Hypothalamus (tissue), 51 donors: ENCODE data around the gene COX17.

Experiments
- DNase-seq, 51 donors: peaks; one replicate each; lab custom pipeline; 2025; lab: John Stamatoyannopoulos, UW

Gene COX17

DNA sequence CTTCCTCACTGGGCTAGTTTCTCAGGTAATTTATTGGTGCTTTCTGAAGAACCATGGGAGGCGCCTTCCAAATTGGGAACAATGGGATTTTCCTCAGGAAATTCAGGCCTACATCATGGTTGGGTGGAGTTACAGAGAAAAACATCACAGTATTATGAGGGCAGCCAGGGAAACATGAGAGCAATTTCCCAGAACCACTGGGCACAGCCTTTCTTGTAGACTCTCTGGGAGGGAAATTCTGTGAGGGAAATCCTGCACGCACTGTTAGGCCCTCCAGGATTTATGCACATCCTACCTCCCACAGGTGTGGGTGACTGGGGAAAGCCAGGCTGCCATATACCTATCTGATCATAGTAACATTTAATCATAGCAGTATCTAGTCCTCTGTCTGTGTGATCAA, 30.0 kb downstream of the COX17 start:
- DNase-seq: no peak

DNA sequence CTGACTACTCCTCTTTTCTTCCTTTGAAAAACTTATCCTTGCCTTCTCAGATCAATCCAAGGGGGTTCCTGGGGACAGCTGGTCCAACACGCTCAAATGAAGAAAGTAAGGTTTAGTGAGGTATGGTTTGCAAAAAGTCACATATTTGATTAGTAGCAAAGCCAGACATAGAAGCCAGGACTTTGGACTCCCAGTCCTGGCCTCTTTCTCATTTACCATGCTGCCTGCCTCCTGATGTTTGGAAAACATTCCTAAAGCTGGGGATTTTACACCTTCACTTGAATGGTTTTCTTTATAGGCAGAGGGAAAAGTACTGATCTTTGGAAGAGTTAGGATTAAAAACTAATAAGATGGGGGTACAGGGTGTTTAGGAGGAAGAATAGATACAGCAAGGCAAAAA, 31.4 kb downstream of the COX17 start:
- no peak for DNase-seq

DNA sequence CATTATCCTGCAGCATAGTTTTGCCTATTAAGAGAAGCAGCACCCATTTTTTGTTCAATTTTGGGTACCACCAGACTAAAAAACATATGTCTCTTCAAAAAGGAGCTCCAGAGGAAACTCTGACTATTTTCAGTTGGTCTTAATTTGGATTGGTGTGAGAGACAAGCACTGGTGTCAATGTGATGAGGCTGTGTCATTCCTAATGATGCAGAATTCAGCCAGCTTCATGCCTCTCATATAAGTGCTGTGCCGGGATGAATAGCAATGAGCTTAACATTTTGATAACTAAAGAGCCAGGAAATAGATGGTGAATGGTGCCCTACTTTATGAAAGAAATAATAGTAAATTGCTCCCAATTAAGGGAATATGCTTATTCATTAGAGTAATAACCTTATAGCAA, 32.7 kb downstream of the COX17 start:
- no peak for DNase-seq

DNA sequence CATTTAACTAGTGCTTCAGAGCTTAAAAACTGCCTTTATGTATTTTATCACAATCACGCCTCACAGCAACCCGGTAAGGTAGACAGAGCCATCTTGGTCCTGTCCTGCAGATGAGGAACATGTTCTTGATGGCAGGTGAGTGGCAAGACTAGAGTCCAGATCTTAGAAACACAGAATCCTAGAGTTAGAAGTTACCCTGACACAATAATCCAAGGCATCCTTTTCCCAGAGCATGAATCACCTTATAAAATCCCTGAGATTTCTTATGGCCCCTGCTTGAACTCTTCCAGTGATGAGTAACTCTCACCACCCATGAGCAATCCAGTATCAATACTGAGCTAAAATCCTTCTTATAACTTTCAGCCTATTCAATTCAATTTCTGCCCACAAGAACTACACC, 33.7 kb downstream of the COX17 start:
- no peak for DNase-seq

DNA sequence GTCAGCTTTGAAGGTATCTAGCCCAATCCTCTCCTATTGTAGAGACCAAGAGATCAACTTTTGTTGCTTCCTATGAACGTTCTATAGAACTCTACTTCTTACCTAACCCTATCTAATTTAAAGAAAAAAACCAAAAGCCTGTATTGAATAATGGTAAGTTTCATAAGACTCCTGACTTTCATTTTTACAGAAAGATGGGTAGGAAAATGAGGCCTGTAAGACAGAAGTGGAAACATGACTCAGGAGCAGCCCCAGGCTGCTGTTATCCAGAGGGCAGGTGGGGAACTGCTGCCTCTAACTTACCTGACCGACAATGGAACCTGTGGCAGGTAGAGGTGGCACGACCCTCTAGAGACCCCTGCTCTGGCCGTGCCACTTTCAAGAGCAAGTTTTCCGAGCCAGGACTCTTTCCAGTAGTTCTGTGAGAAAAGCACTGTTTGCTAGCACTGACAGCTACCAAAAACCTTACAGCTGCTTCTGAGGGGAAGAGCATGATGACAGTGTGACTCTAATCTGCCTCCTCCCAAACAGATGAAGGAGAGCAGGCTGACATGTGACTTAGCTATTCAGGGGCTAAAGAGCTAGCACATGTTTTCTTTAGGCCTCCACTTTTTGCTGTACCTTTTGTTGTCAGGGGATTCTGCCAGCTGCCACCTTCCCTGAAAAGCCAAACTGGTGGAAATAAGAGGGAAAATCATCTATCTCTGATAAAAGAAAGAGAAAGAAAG, 34.3 kb downstream of the COX17 start:
- no peak for DNase-seq

DNA sequence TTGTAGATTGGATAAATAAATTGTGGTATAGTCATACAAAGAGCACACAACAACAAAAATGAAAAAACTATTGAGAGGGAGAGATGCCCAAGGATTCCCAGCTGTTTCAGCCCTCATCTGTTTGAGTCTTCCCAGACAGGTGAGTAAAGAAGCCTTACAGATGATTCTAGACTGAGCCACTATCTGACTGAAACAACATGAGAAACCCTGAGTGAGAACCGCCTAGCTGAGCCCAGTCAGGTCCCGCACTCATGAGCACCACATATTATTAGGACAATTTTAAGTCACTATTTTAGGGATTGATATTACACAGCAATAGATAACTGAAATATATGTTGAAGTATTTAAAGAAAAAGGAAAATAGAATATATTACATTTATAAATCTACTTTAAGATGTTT, 35.8 kb downstream of the COX17 start:
- DNase-seq: no peak

DNA sequence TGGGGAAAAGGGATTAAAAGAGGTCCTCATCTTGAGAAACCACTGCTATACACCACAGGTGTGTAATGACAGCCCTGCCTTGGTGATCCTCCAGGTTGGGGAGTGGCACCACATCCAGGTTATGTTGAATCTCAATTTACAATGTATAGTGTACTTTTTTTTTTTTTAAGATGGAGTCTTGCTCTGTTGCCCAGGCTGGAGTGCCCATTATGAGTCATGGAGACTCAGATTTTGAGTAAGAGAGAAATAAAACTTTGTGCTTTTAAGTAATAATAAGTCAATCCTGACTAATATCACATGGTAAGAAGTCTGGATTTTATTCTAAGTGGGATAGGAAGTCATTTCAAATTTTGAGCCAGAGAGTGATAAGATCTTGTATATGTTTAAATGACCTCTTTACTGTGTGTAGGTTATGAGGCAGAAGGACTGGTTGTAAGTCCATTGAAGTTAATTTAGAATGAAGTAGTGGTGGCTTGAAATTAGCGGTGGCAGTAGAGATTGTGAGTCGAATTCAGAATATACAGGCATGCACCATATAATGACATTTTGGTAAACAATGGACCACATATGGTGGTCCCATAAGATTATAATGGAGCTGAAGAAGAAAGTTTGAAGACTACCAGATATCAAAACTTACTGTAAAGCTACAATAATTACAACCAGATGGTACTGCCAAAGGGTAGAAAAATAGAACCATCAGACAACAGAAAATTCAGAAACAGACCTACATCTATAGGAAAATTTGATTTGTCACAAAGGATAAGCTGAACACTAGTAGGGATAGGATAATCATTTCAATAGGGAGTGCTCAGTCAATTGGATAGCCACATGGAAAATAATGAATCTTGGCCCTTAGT, 37.5 kb downstream of the COX17 start:
- no peak for DNase-seq

DNA sequence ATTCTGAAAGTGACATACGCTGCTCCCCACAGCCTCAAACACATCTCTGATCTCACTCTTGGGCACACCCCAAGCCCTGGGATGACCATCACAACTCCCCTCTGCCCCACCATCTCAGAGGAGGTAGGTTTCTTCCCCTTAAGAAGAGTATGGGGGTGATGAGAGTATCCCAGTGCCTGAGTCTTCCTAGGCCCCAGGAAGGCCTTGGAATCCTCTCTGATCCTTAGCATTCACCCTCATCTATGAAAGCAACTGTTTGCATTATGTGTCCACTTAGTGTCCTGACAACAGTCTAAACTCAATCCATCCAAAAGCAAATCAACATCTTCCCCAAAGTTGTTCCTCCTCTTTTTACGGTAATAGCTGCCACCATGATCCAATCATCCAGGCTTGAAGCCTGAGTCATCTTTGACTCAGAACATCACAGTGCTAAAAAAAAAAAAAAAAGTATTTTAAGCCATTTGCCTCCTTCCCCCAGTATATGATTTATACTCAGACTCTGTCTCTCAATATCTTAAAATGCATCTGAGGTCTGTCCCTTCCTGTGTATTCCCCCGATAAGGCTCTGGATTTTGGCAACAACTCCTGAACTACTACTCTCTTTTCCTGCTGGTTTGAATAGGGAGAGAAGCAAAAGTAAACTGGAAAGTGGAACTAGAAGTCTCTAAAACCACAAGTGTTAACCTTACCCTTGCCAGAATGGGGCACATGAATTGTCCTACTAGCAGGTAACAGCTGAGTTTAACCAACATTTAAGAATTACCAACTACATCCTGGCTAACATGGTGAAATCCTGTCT, 39.3 kb downstream of the COX17 start:
- DNase-seq: no peak

DNA sequence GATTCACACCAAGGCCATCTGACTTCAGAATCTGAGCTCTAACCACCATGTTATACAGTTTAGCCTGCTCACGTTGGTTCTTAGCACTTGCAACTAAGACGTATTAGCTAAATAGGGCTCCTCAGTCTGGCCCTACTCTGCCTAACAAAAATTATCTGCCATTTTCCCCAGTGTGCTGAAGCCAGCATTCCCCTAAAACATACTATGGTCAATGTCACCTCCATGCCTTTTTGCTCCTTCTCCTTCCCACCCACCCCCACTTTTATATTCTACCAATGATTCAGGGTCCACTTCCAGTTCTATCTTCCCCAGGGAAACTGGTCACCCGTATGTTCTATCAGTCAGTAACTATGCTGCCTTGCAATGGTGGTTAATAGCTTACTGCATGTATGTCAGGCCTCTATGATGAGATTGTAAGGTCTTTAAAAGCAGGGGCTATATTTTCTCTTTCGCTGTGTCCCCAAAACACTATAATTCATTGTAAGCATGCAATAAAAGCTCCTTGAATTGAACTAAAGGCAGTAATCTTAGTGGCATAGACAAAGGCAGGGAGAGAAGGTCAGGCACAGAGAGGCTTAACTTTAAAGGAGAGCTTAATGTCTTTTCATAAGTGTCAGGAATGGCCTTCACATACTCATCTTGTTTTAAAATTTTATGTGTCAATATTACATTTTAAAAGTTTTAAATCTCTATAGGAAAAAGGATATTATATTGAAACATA, 40.2 kb downstream of the COX17 start:
- no peak for DNase-seq

DNA sequence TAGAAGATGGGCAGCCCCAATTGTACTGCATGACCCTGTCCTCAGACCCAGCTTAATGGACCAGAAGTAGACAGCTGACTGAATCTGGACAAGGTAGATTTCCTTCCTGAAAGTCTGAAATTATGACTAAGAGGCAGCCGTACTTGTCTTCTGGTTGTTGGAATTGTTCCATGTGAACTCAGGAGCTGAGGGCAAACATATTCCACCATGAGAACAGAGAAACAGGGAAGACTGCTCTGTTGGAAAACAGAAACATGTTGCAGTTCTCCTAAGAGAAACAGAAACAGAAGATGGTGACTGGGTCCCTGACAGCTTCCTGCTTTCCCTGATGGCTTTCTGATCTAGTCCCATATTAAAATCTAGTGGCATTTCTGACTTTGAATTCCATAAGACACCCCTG, 41.0 kb downstream of the COX17 start:
- DNase-seq: no peak

DNA sequence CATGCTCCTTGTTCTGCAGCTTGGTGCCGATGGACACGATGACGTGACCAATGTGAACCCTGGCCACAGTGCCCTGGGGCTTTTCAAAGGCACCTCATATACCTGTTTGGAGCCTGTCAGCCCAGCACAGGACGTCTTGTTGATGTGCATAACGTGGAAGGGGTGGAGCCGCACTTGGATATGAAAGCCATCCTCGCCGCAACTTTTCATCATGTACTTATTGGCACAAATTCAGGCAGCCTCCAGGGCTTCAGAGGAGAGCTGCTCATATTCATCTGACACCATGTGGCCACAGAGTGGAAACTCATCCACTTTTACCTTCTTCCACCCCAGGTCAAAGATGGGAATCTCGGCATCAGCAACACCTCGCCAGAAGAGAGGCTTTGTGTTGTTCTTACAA, 41.5 kb downstream of the COX17 start:
- DNase-seq: no peak

DNA sequence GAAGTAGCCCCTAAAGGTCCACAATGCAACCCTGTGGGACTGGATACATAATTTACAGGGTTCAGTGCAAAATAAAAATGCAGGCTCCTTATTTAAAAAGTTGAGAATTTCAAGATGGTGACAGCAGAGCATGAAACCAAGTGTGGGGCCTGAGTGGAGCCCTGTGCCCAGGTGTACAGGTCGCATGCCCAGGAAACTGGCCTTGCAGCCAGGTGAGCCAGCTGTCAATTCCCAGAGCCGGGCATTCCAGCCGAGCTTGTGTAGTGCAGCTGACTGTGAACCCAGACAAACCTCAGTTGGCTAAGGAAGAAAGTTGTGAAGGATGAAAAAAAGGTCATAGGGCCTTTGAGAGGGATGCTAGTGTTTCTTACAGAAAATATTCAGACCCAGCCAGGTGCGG, 44.4 kb downstream of the COX17 start:
- no peak for DNase-seq

DNA sequence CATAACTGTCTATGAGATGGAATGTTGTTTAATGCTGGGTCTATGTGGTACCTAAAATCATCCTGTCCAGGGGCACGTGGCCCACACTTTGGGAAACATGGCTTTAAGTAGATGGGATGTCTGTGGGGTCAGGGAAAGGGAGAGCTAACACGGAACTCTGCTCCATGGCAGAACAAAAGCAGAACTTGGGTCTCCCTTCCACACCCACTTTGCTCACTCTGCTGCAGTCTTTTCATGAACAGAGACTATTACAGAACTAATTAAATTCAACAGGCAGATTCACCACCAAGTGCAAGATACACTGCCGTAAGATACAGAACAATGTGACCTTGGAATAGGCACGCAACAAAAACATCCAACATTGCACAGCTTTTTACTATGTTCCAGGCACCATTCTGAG, 45.0 kb downstream of the COX17 start:
- DNase-seq: no peak

DNA sequence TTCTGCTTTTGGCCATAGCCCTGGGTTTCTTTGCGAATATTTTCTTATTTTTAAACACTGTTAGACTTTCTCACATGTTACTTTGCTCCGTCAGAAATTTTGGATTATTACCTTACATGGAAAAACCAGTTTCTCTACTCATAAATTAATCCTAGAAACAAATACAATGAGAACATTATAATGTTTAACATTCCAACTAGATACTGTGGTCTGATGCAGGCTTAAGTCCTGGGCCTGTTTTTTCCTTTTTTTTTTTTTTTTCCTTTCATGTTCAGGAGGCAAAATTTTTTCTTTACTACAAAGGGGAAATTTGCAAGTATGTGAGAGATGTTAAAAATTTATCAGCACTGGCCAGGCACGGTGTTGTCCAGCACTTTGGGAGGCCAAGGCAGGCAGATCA, 45.7 kb downstream of the COX17 start:
- DNase-seq: no peak

DNA sequence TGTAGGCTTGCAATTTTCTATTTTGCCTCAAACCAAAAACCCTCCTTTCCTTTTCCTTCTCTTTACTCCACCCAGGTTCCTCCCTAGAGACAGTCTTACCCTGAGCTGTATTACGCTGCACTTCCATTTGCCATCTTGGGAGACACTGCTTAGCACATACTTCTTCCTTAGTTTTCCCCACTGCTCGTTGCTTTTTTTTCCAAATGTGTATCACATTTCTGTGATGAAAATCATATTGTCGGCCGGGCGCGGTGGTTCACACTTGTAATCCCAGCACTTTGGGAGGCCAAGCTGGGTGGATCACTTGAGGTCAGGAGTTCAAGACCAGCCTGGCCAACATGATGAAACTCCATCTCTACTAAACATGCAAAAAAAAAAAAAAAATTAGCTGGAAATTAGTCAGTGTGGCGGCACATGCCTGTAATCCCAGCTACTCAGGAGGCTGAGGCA, 46.3 kb downstream of the COX17 start:
- no peak for DNase-seq

DNA sequence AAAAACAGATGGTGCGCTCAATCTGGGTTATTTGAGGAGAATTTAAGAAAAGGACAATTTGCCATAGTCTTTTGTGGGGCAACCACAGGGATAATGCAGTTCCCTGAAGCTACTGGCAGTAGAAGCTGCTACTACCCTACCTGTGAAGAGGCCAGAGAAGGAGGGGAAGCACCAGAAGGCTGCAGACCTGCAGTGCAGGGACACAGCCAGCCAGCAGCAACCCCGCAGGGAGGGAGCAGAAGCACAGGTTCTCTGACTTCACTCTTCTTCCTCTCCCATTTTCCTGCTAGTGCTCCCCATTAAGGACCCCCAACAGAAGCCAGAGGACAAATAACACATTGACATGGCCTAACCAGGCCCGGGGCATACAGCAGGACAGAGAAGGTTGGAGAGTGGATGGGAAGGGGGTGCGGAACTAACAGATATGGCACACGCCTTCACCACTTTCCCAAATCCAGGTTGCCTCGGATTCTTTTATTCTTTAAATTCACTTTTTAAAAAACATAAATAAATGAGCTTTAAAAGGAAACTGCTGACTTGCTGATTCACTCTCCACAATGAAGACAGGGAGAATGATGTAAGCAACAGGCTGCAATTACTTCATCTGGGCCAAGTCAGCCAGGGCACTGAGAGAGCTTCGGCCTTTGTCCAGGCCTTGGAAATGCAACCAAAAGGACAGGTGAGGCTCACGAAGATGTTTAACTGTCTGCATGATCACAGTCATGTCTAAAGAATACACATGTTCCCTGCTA, 46.9 kb downstream of the COX17 start:
- no peak for DNase-seq

DNA sequence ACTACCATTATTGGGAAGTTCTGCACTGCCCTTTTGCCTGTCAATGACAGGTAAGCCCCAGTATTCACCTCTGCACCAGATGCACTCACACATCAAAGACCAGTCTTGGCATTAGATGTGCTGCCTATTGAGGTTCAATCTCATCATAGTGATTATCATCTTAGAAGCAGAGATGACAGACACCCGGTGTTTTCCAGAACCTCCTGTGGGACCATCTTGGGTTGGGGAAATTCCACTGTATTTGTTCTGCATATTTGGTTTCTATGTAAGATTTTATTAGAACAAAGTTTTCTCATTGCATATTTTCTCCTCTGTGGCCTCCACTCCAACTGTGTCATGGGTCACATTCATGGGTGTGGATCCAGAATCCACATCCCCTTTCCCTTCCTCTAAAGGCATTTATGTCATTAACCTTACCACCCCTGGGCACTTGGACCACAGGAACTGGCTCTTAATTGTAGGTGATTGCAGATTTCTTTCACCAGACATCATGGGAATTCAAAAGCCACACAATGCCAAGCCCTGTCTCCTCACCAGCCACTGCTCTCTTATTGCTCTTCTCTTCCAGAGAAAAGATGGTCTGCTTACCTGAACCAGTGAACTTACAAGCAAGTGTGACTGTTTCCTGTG, 48.3 kb downstream of the COX17 start:
- DNase-seq: no peak

DNA sequence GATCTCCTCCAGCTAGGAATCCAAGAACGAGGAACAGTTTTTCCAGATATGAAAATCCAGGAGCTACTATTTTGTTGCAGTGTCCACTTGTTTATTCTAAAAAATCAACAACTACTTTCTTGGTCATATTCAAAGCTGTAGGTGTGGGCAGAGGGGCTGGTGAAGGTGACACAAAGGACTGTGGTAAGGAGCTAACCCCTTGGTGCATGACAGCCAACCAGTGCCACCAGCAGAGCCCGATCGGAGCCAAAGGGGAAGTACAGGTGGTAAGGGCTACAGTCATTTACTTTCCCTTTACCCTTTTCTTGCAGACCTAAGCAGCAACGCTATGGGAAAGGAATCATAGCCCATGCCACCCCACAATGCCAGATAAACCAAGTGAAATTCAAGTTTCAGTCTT, 48.8 kb downstream of the COX17 start:
- no peak for DNase-seq

DNA sequence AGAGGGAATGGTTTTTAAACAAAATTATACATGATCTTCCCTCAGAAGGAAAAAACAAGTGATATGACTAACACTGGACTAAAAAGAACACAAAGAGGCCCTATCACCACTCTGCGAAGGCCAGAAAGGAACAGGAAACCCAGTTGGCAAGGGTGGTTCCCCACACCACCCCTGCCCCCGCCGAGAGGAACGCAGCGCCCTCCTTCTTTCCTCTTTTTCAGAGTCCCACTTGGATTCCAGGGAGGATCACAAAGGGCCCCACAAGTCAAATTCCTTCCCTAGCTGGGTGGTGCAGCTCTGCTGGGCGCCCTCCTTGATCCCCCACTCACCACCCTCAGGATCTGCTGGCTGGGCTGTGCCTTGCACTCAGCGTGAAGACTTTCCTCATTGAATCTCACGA, 49.7 kb downstream of the COX17 start:
- DNase-seq: peak in 3 of 51 donors; percentile 8 to 31 (median 9)

DNA sequence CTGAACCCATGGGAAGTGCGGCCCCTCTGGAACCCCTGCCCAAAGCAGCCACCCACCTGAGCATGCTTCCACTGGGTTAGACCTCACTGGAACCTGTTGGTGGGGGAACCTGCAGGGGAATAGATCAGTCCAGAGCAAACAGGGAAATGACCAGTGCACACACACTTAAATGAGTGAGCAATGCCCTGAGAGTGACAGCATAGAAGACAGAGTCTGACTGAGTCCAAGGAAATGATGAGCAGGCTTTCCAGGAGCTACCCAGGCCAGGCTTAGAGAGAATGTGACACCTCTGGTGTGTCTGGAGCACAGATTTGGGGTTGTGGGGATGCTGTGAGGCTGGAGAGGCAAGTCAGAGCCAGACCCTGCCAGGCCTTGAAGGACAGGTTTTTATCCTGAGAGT, 51.0 kb downstream of the COX17 start:
- DNase-seq: no peak
